ENCODE results near the gene RHBDD3. TPM values are rescaled to one million over a fixed set of nuclear protein-coding genes. Genes with fewer than 3 reads are reported as not detected.

Gene RHBDD3
- 29.7 TPM for total RNA-seq

DNA sequence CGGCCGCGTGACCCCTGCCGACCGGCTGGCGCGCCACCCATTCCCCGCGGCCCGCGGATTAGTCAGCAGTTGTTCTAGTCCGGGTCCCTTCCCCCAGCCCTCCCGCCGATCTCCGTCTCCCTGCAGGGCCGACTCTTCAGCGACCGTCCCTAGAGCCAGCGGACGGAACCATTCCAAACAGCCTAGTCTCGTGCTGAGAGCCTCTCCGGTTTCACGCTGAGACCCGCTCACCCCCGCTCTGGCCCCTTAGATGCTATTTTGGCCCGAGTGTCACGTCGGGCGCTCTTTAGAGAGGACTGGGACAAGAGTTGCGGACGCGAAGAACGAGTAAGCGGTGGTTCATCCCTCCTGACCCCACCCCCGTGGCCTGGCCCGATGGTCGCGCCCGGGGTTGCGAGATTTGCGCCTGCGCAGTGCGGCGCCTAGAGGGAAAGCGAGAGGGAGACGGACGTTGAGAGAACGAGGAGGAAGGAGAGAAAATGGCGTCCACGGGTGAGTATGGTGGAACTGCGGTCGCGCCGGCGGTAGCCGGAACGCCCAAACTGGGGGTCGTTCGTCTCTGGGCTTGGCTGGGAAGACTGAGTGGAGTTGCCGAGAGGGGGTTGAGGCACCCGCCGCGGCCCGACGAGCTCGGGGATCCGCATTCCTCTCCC lies at the start of gene RHBDD3, which contains the start of gene EWSR1:
RHBDD3 (minus strand) TSS at position 124 of the 653 bp plus-strand sequence. CDS start 2,355 bp downstream, outside the sequence.
EWSR1 (plus strand) TSS at position 411 of the 653 bp plus-strand sequence; CDS start at position 480, 69 bp downstream.
- intact Hi-C loops (cut with DNase I), result no loop called here
- Histone ChIP-seq H3K4me3 (peak within 1 kb of the TSS; percentile 86 to 95), H3K36me3 (peaks cover 0 to 18% of the 10 kb centered on the region in 2 donors), H3K4me1 (peaks cover 62% of the 10 kb centered on the region), H3K27ac (peak within 1 kb of the TSS; percentile 99), H3K9me3 (no peaks in the 10 kb centered on the region), H3K27me3 (no peaks in the 10 kb centered on the region)
- DNase-seq (ENCODE audit: extremely low spot score in 2 of 2), result peak in 1 of 2 donors; percentile 95
- TF ChIP-seq, protein P1, sequence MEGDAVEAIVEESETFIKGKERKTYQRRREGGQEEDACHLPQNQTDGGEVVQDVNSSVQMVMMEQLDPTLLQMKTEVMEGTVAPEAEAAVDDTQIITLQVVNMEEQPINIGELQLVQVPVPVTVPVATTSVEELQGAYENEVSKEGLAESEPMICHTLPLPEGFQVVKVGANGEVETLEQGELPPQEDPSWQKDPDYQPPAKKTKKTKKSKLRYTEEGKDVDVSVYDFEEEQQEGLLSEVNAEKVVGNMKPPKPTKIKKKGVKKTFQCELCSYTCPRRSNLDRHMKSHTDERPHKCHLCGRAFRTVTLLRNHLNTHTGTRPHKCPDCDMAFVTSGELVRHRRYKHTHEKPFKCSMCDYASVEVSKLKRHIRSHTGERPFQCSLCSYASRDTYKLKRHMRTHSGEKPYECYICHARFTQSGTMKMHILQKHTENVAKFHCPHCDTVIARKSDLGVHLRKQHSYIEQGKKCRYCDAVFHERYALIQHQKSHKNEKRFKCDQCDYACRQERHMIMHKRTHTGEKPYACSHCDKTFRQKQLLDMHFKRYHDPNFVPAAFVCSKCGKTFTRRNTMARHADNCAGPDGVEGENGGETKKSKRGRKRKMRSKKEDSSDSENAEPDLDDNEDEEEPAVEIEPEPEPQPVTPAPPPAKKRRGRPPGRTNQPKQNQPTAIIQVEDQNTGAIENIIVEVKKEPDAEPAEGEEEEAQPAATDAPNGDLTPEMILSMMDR (IDR thresholded peaks at IDR 0.05), result peak in 1 of 3 experiments; percentile 14
- TF ChIP-seq POLR2AphosphoS5 (IDR thresholded peaks at IDR 0.05; ENCODE audit: insufficient read depth in 1 of 2, low read depth in 1 of 2), result peak; percentile 97 to 99
- peak in 1 of 2 donors; percentile 91 for TF ChIP-seq POLR2A (IDR thresholded peaks at IDR 0.05)

DNA sequence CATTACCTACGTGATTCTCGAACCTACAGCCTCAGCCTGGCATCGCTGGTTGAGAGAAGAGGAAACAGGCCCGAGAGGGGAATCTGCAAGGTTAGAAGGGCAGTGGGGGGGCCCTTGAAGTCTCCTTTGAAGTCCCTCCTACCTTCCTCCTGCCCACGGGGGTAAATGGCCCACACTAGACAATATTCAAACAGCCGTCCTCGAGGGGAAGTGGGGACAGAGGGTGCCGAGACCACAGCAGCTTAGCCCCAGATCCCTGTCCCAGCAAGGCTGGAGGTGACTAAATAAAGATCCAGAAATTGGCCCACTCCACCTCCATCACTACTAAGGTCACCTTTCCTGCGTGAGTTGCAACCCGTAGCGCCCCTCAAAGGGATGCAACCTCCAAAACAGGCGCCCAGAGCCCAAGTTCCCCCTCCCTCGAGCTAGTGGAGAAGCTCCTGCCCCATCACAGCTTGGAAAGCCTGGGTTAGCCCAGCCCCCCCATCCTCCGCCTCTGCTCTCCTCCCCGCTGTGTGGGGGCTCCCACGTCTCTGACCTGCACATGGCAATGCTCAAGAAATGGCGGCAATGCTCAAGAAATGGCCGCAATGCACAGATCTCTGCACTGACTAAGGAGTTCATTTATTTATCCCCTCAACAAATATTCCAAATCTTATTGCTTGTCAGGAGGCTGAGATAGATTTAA lies 48.5 kb upstream of the RHBDD3 start:
- Histone ChIP-seq H3K4me3 (no peak overlapping the region), H3K36me3 (no peaks in the 10 kb centered on the region), H3K27ac (no peak overlapping the region), H3K27me3 (peaks cover 4% of the 10 kb centered on the region), H3K4me1 (peaks cover 38% of the 10 kb centered on the region), H3K9me3 (no peaks in the 10 kb centered on the region)
- intact Hi-C loops (cut with DNase I), result loop anchor here (10.0 kb wide), 1 partner anchor 69 kb away; the partner anchor contains the start of gene AP1B1
- no peak for DNase-seq (ENCODE audit: extremely low spot score in 2 of 2)
- TF ChIP-seq, protein P1 (IDR thresholded peaks at IDR 0.05), result no peak
- no peak for TF ChIP-seq POLR2A (IDR thresholded peaks at IDR 0.05)
- TF ChIP-seq POLR2AphosphoS5 (IDR thresholded peaks at IDR 0.05; ENCODE audit: insufficient read depth in 1 of 2, low read depth in 1 of 2), result no peak

DNA sequence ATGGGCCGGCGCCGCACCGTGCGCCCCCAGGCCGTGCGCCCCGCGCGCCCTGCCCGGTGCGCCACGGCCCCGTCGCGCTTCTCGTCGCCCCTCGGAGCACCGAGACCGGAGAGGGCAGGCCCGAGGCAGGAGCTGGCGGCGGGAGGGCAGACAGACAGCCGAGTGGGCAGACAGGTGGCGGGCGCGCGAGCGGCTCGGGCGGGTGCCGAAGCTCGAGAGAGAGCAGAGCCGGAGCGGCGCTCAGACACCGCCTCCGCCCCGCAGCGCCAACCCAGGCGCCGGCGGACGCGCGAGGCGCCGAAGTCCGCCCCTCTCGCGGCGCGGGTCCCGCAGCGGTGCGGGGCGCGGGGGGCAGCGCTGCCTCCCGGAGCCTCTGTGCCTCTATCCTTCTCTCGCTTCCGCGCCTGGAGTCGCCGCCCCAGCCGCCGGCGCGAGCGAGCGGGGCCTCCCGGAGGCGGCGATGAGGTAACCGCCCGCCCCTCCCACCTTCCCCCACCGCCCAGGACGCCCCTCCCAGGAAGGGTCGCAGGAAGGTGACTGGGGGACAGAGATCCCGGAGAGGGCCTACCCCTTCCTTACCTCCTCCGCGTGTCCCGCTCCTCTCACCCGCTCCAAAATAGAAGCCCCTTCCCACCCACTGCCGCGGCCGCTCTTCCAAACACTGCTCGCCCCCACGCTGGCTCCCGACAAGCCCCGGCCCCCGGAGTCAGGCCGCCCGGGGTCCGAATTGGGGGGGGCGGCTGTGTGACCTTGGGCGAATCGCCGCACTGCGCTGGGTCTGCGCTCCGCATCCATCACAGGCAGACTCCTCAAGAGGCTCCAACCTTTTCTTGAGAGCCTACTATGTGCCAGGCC lies 47.7 kb upstream of the RHBDD3 start, which contains the start of gene RASL10A:
RASL10A (minus strand) TSS at position 412 of the 855 bp plus-strand sequence. CDS start 451 bp downstream, outside the sequence.
- H3K27ac ChIP-seq, result no peak within 1 kb of the TSS
- H3K4me3 ChIP-seq, result peak within 1 kb of the TSS; percentile 27 to 49
- DNase-seq (ENCODE audit: extremely low spot score in 2 of 2), result no peak
- no peaks in the 10 kb centered on the region for H3K9me3 ChIP-seq
- intact Hi-C loops (cut with DNase I), result loop anchor here (10.0 kb wide), 1 partner anchor 69 kb away; the partner anchor contains the start of gene AP1B1
- H3K27me3 ChIP-seq, result peaks cover 4% of the 10 kb centered on the region
- TF ChIP-seq POLR2AphosphoS5 (IDR thresholded peaks at IDR 0.05; ENCODE audit: insufficient read depth in 1 of 2, low read depth in 1 of 2) (no peak), POLR2A (IDR thresholded peaks at IDR 0.05) (no peak)
- TF ChIP-seq, protein P1 (IDR thresholded peaks at IDR 0.05), result no peak
- peaks cover 45% of the 10 kb centered on the region for H3K4me1 ChIP-seq
- no peaks in the 10 kb centered on the region for H3K36me3 ChIP-seq

DNA sequence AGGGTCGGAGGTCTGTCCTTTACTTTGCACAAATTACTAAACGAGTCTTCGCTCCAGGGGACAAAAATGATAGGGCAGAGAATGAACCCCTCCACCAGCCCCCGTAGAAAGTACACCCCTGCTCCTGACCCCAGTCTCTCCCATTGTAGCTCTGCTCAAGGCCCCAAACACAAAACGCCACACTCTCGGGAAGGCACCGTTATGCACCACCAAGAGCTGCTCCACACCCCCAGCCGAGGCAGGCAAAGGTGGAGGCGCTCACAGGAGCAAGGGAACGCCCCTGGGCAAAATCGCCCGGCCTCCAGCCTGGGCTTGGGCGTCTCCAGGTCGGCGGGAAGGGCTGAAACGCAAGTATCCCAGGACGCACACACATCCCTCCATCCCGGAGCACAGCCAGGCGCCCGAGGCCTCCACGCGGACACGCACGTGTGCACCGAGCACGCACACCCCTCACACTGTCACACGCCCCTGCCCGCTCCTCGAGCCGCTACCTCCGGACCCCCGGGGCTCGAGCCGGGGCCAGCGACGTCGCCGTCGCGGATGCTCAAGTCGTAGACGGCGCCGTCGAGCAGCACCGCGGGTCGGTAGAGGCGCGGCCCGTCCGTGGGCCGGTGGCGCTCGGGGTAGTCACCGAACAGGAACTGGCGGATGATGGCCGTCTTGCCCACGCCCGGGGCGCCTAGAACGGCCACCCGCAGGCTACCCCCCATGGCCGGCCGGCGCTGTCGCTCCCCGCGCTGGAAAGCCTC lies 46.9 kb upstream of the RHBDD3 start:
- Histone ChIP-seq H3K4me3 (peak overlapping the region; percentile 27 to 49), H3K27ac (no peak overlapping the region), H3K36me3 (no peaks in the 10 kb centered on the region), H3K4me1 (peaks cover 53% of the 10 kb centered on the region), H3K9me3 (no peaks in the 10 kb centered on the region), H3K27me3 (peaks cover 4% of the 10 kb centered on the region)
- TF ChIP-seq POLR2A (IDR thresholded peaks at IDR 0.05) (no peak), POLR2AphosphoS5 (IDR thresholded peaks at IDR 0.05; ENCODE audit: insufficient read depth in 1 of 2, low read depth in 1 of 2) (no peak)
- TF ChIP-seq, protein P1 (IDR thresholded peaks at IDR 0.05), result no peak
- DNase-seq (ENCODE audit: extremely low spot score in 2 of 2), result no peak
- intact Hi-C loops (cut with DNase I), result loop anchor here (10.0 kb wide), 1 partner anchor 70 kb away; the partner anchor contains the start of gene AP1B1

Measured in vagina (tissue), 2 donors.